GM19035 (cell line): ENCODE data around the gene XRCC5.
"Not testable (repeated sequence)": the region's sequence is repeated elsewhere in the genome, so short reads cannot be mapped to it uniquely, and the experiment has no call there.

ENCODE experiments used
- ATAC-seq: cut with Tn5 transposase; IDR thresholded peaks from one replicate; pipeline ENCODE4 v1.9.1; 2021; ENCODE audit not compliant: unreplicated experiment

Gene XRCC5

GRCh38 chr2:216108967-216109921 lies at the start of gene XRCC5:
Gene XRCC5, plus strand, starts transcription at chr2:216109348. Its CDS starts 89 bp downstream, at chr2:216109437.
- peak; percentile 67 for ATAC-seq

GRCh38 chr2:216064014-216064630 lies 45.0 kb upstream of the XRCC5 start:
- no peak for ATAC-seq

- ATAC-seq, result no peak
Observed at GRCh38 chr2:216064665-216065064, 44.5 kb upstream of the XRCC5 start.

DNA sequence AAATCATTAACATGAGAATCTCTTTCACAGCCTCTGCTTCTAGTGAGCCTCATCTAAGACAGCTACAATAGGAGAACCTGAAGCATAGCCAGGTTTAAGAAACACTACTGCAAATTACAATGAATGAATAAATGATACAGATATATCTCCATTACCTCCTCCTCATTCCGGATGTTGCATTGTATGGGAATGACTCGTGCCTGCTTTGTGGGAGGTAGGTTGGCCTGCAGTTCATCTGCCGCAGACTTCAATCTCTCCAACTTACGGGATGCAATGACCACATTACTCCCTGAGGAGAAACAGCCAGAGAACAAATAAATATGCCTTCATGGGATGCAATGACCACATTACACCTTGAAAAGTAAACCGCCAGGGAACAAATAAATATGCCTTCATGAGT lies 42.9 kb upstream of the XRCC5 start:
- ATAC-seq, result no peak

DNA sequence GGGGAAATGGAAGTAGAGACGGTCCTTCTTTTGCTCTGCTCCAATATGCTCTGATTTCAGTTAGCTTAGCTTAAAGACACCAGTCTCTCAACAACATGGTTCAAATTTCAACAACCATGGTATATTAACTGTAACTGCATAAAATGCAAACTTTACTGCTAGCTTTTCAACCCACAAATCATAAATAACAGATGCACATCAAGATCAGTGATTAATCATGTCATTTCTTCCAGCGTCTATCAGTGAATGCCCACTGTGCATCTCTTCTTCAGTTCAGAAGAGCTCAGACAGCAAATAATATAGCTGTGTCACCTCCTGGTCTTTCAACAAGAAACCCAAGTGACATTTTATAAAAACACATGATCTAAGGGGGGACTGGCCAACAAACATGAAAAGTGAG lies 40.1 kb upstream of the XRCC5 start:
- no peak for ATAC-seq

DNA sequence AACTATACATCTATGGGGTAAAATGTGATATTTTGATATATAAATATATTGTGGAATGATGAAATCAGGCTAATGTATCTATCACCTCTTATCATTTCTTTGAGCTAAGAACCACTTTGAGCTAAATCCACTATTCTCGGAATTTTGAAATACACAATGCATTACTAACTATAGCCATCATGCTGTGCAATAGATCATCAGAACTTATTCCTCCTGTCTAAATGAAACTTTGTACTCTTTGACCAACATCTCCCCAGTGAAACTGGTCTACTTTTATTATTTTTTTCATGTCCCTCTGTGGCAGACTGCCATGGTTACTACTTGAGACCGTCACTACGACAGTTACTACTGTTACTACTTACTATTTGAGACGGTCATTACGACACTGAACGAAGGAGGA lies 39.0 kb upstream of the XRCC5 start:
- no peak for ATAC-seq

GRCh38 chr2:216071111-216071851 lies 37.9 kb upstream of the XRCC5 start:
- ATAC-seq, result no peak

DNA sequence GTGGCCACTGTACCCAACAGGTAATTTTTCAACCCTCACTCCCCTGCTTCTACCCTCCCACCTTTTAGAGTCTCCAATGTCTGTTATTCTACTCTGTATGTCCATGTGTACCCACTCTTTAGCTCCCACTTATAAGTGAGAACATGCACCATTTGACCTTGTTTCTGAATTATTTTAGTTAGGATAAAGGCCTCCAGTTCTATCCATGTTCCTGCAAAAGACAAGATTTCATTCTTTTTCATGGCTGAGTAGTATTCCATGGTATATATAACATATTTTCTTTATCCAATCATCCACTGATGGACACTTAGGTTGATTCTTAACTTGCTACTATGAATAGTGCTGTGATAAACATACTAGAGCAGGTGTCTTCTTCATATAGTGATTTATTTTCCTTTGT lies 36.7 kb upstream of the XRCC5 start:
- no peak for ATAC-seq

GRCh38 chr2:216073773-216074172 lies 35.4 kb upstream of the XRCC5 start:
- ATAC-seq, result no peak

- ATAC-seq, result no peak
Observed at GRCh38 chr2:216074380-216074779, 34.8 kb upstream of the XRCC5 start.

DNA sequence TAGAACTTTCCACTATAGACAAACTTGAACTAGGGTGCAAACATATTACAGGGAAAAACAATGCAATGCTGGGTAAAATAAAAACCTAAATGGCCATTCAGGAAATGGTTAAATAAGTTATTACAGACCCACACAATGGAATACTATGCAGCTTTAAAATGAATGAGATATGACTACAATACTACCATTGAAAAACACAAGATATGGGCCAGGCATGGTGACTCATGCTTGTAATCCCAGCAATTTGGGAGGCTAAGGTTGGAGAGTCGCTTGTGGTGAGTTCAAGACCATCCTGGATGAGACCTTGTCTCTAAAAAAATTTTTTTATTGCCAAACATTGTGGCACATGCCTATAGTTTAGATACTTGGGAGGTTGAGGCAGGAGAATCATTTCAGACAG lies 34.4 kb upstream of the XRCC5 start:
- ATAC-seq, result no peak

GRCh38 chr2:216075510-216076485 lies 33.4 kb upstream of the XRCC5 start:
- no peak for ATAC-seq

DNA sequence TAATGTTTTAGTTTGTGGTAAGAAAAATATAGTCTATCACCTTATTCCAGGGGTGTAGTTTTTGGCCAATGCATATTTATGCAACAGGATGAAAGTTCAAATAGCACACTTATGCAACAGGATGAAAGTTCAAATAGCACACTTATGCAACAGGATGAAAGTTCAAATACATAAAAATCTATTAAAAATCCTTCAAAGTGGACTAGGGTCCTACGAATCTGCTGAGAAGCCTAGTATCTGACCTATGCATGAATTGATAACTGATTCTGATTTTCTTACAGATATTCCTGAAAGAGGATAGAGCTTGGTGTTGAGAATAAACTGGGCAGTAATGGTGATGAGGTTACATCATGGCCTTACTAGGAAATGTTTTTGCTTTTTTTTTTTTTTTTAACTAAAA lies 30.4 kb upstream of the XRCC5 start:
- ATAC-seq, result no peak

- not testable (repeated sequence) for ATAC-seq
Observed at GRCh38 chr2:216080048-216080447, 29.1 kb upstream of the XRCC5 start.

DNA sequence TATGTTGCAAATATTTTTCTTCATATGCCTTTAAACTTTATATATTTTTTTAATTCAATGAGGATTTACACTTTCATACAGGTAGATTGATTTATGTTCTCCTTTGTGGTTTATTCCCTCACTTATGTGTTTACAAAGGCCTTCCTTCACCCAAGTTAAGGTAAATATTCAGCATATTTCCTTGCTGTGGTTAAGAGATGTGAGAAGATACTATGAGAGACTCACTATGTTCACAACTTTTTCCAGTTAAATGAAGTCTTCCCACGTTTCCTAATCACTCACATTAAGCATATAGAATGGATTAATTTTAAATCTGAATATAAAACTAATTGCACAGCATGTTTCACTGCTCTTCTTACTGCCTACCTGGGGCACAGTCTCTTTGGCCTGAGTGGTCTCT lies 28.1 kb upstream of the XRCC5 start:
- no peak for ATAC-seq

- peak; percentile 97 for ATAC-seq
Observed at GRCh38 chr2:216081487-216082116, 27.5 kb upstream of the XRCC5 start, which contains the start of the genes PECR and TMEM169. Gene PECR, minus strand, starts transcription at chr2:216081809. Its CDS starts 68 bp downstream, at chr2:216081741. Gene TMEM169, plus strand, starts transcription at chr2:216081919. Its CDS starts 14,045 bp downstream, at chr2:216095964.

DNA sequence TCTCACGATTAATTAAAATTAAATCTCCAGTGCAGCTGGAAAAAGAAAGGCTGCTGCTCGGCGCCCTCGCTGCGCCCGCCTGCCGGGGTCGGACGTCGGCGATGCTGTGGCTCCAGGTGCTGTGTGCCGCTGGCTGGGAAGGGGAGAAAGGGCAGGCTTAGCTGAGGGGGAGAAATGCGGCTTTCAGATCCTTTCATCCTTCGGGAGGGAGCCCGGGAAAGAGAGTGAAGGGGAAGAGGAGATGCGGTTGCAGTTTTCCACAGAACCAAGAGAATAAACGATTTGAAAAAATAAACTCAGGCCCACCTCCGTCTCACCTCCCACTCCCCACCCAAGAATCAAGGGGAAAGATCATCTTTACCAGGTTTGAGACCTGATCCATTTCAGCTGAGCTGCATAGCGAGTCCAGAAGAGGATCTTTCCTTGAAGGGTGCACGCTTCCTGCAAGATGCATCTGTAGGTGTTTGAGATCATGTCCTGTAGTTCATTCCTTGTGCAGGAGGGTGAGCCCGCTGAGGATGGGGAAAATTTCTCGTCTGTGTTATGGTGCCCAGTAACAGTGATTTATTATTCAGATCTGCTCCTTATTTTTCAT lies 26.9 kb upstream of the XRCC5 start:
- ATAC-seq, result peak; percentile 9

GRCh38 chr2:216082805-216083204 lies 26.3 kb upstream of the XRCC5 start:
- ATAC-seq, result no peak
